HepG2 (cell line): ENCODE measurements around the gene LIG4. TPM values are rescaled to one million over a fixed set of nuclear protein-coding genes. Genes with fewer than 3 reads are reported as not detected.
A peak's percentile ranks its signal among the peaks of the same experiment; 100 is the strongest.

Experiments
- CREM ChIP-seq, 2 experiments: sonication (generic) in 1 of 2; formaldehyde crosslinking in 1 of 2; IDR thresholded peaks; 2 replicates each; pipeline versions ENCODE4 v1.4.0 to v1.6.1; 2016 to 2020; ENCODE audit warnings: antibody characterized with exemption in 1 of 2, mild to moderate bottlenecking in 1 of 2, missing genetic modification reagents in 1 of 2
- FOXK2 ChIP-seq: fragments of 450-650 bp; IDR thresholded peaks from 2 replicates; pipeline ENCODE4 v1.6.1; 2016
- FOXP4 ChIP-seq: sonication (generic); formaldehyde crosslinking; IDR thresholded peaks from 2 replicates; pipeline ENCODE4 v1.4.0; 2020; ENCODE audit warnings: missing genetic modification reagents
- JDP2 ChIP-seq: sonication (generic); formaldehyde crosslinking; IDR thresholded peaks from 2 replicates; pipeline ENCODE4 v1.8.1; 2022; ENCODE audit warnings: missing genetic modification reagents, borderline replicate concordance
- NCOA2 ChIP-seq: sonication (generic); formaldehyde crosslinking; IDR thresholded peaks from 2 replicates; pipeline ENCODE4 v1.8.0; 2022; ENCODE audit warnings: inconsistent platforms
- NFIC ChIP-seq: IDR thresholded peaks from 2 replicates; pipeline ENCODE4 v1.6.1; 2012; ENCODE audit warnings: mild to moderate bottlenecking, low read length, inconsistent platforms
- PAXIP1 ChIP-seq: sonication (generic); formaldehyde crosslinking; conservative IDR thresholded peaks from 2 replicates; pipeline ENCODE4 v1.4.0; 2020; ENCODE audit warnings: mild to moderate bottlenecking, missing genetic modification reagents, moderate library complexity
- RARA ChIP-seq: IDR thresholded peaks from 2 replicates; pipeline ENCODE4 v1.6.1; 2016; ENCODE audit warnings: missing genetic modification reagents, missing compliant biosample characterization
- SMARCE1 ChIP-seq: fragments of 450-650 bp; IDR thresholded peaks from 2 replicates; pipeline ENCODE4 v1.6.1; 2017; ENCODE audit warnings: borderline replicate concordance
- SOX13 ChIP-seq, 3 experiments: fragments of 450-650 bp in 1 of 3; sonication (generic) in 1 of 3; formaldehyde crosslinking in 1 of 3; IDR thresholded peaks in 2 of 3; conservative IDR thresholded peaks in 1 of 3; 2 replicates each; pipeline versions ENCODE4 v1.5.0 to v1.6.1; 2016 to 2020; ENCODE audit warnings: antibody characterized with exemption in 1 of 3, mild to moderate bottlenecking in 1 of 3, missing compliant biosample characterization in 1 of 3, missing genetic modification reagents in 1 of 3, moderate library complexity in 1 of 3
- ZFP90 ChIP-seq: sonication (generic); formaldehyde crosslinking; IDR thresholded peaks from 2 replicates; pipeline ENCODE4 v1.8.0; 2022; ENCODE audit warnings: missing genetic modification reagents, mild to moderate bottlenecking, inconsistent platforms, borderline replicate concordance
- ZGPAT ChIP-seq: IDR thresholded peaks from 2 replicates; pipeline ENCODE4 v1.6.1; 2016; ENCODE audit warnings: mild to moderate bottlenecking
- ZNF18 ChIP-seq: sonication (generic); formaldehyde crosslinking; IDR thresholded peaks from 2 replicates; pipeline ENCODE4 v1.8.0; 2022; ENCODE audit warnings: mild to moderate bottlenecking, missing genetic modification reagents; ENCODE audit not compliant: insufficient replicate concordance
- ZNF607 ChIP-seq: sonication (generic); formaldehyde crosslinking; IDR thresholded peaks from 2 replicates; pipeline ENCODE4 v1.5.1; 2020; ENCODE audit warnings: missing genetic modification reagents, mild to moderate bottlenecking, borderline replicate concordance
- ZNF609 ChIP-seq: sonication (generic); formaldehyde crosslinking; IDR thresholded peaks from 2 replicates; pipeline ENCODE4 v1.4.0; 2020; ENCODE audit warnings: mild to moderate bottlenecking, missing genetic modification reagents, borderline replicate concordance
- polyA plus RNA-seq, 8 experiments: library from polyadenylated mRNA; depleted of rRNA in 3 of 8; stranded (reverse) in 7 of 8; unstranded in 1 of 8; fragments of >200 nt; fragmentation: Illumina TruSeq in 4 of 8; extraction: Trizol in 4 of 8; gene quantifications; 2 replicates each; pipeline versions ENCODE4 v1.2.1 to v1.2.3, GENCODE V29; 2011 to 2016; ENCODE audit warnings: low read depth in 4 of 8, missing spikeins in 1 of 8, mixed read lengths in 1 of 8; ENCODE audit not compliant: insufficient read depth in 1 of 8
- total RNA-seq, 5 experiments: library from RNA; depleted of rRNA; stranded (reverse); fragments of >200 nt; fragmentation: Illumina TruSeq; extraction: Trizol; gene quantifications; 2 replicates each; pipeline ENCODE4 v1.2.3, GENCODE V29; 2016; ENCODE audit warnings: low read depth in 1 of 5

LIG4 gene
- total and polyA plus RNA-seq, 2 of the 13 experiments (the other 11 are each of a cell fraction or from before 2014, with no cell fraction given), result 4.0 to 4.5 TPM

- TF ChIP-seq FOXP4 (CRISPR knock-in tag) (no peak), RARA (CRISPR knock-in tag) (peak; percentile 42), ZFP90 (no peak), ZNF18 (CRISPR knock-in tag) (no peak), SMARCE1 (no peak), SOX13 (IDR thresholded peaks at IDR 0.05) (peak; percentile 74; the same call in 1 of the 2 replicates), SOX13 (CRISPR knock-in tag; conservative IDR thresholded peaks at IDR 0.05 in 1 of 2, IDR thresholded peaks at IDR 0.05 in 1 of 2) (peak in 1 of 2 experiments; percentile 98; a peak in 2 of 4 replicates), PAXIP1 (CRISPR knock-in tag) (peak; percentile 29; the same call in 1 of the 2 replicates), JDP2 (CRISPR knock-in tag) (no peak), NCOA2 (CRISPR knock-in tag) (peak; percentile 65), ZGPAT (CRISPR knock-in tag) (peak; percentile 56; the same call in 1 of the 2 replicates), ZNF609 (CRISPR knock-in tag) (0 out of 2 replicates have a peak, but pooled peaks have one; percentile 20), CREM (IDR thresholded peaks at IDR 0.05) (0 out of 2 replicates have a peak, but pooled peaks have one; percentile 33), CREM (CRISPR knock-in tag; IDR thresholded peaks at IDR 0.05) (no peak), ZNF607 (CRISPR knock-in tag) (no peak), FOXK2 (peak; percentile 24; the same call in 1 of the 2 replicates), NFIC (peak; percentile 45; the same call in 1 of the 2 replicates)
Measured at GRCh38 chr13:108230377-108230776, 15.0 kb upstream of the LIG4 start (continued).
